ENCODE results near the gene CFAP73.

GRCh38 chr12:113102811-113103210 is 46.7 kb upstream of the CFAP73 start:
- TF ChIP-seq GABPA (IDR thresholded peaks at IDR 0.05; ENCODE audit: low read depth) (no peak), CTCF (IDR thresholded peaks at IDR 0.05) (no peak), SIN3A (IDR thresholded peaks at IDR 0.05; ENCODE audit: borderline replicate concordance, low read depth, low read length) (no peak), ELF1 (IDR thresholded peaks at IDR 0.05) (no peak), RCOR1 (IDR thresholded peaks at IDR 0.05; ENCODE audit: low read length) (no peak), RAD21 (IDR thresholded peaks at IDR 0.05; ENCODE audit: low read length) (no peak), REST (IDR thresholded peaks at IDR 0.05; ENCODE audit: low read depth, low read length) (no peak), YY1 (IDR thresholded peaks at IDR 0.05; ENCODE audit: low read depth) (no peak), TEAD4 (IDR thresholded peaks at IDR 0.05; ENCODE audit: borderline replicate concordance, insufficient read depth) (no peak), MEF2A (IDR thresholded peaks at IDR 0.05; ENCODE audit: borderline replicate concordance, low read depth) (no peak), SMC3 (IDR thresholded peaks at IDR 0.05; ENCODE audit: low read depth, low read length) (no peak), EZH2phosphoT487 (IDR thresholded peaks at IDR 0.05; ENCODE audit: borderline replicate concordance, low read depth) (no peak), MAX (IDR thresholded peaks at IDR 0.05; ENCODE audit: low read depth) (no peak), USF2 (IDR thresholded peaks at IDR 0.05; ENCODE audit: borderline replicate concordance, low read depth, low read length) (no peak)

All from SK-N-SH (cell line).